Measurements from ENCODE around the gene LMBR1. TPM values are rescaled to one million over a fixed set of nuclear protein-coding genes. Genes with fewer than 3 reads are reported as not detected.

LMBR1 gene
- total and polyA plus RNA-seq, 2 of the 4 experiments (the other 2 are of a cell fraction), result 11.9 to 19.9 TPM

DNA sequence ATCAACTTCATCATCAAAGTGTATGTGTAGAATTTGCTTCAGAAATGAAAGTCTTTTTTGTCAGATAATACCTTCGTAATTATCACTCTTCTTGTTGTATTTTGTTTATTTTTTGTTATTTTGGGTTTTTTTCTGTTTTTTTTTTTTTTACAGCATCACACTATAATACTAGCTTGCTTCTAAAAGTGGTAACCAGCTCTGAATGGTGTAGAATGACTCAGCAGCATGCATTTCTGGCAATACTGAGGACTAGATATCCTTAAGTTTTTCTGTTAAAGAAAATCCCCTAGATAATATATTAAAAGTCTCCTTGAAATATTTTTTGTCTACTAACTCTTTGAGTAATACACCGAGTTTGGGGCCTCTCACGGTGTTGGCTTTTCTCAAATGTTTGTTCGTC, 109.1 kb downstream of the LMBR1 start:
- H3K4me1 ChIP-seq (ENCODE audit: control insufficient read depth, insufficient read depth, low read length), result no peaks in the 10 kb centered on the region
- H4K8ac ChIP-seq (ENCODE audit: low read depth in 2 of 2, low read length in 2 of 2), result no peak overlapping the region
- no peak overlapping the region for H3K23ac ChIP-seq (ENCODE audit: low read depth, low read length)
- no peak overlapping the region for H3K4me2 ChIP-seq (ENCODE audit: low read depth, low read length)
- no peak overlapping the region for H3K56ac ChIP-seq (ENCODE audit: extremely low read depth, insufficient read depth, low read length)
- peak overlapping the region; percentile 27; the same call in 1 of the 2 replicates for H3K18ac ChIP-seq (ENCODE audit: low read depth, low read length)
- H3K14ac ChIP-seq (replicated peaks; ENCODE audit: low read depth, low read length), result no peak overlapping the region
- no peak overlapping the region for H3K4ac ChIP-seq (ENCODE audit: low read depth, low read length)
- H3K27me3 ChIP-seq (ENCODE audit: control insufficient read depth, insufficient read depth, low read length), result no peaks in the 10 kb centered on the region
- dilution Hi-C loops (cut with HindIII; ENCODE audit: low sequenced_read_pairs, unreplicated experiment), result no loop called here
- ChIA-PET CTCF (no interaction called here), POLR2A (ENCODE audit: unreplicated experiment) (no interaction called here)
- no peak overlapping the region for H2BK20ac ChIP-seq (ENCODE audit: low read depth, low read length)
- no peak overlapping the region for H2AK5ac ChIP-seq (ENCODE audit: low read depth, low read length)
- H3K4me3 ChIP-seq (ENCODE audit: insufficient read depth, low read depth, low read length), result no peak overlapping the region
- H4K5ac ChIP-seq (ENCODE audit: low read depth, low read length), result no peak overlapping the region
- H2BK5ac ChIP-seq (ENCODE audit: low read depth, low read length, poor library complexity, severe bottlenecking), result no peak overlapping the region
- no peaks in the 10 kb centered on the region for H3K9me3 ChIP-seq (ENCODE audit: control insufficient read depth, insufficient read depth, low read length)
- no peak overlapping the region for H3K27ac ChIP-seq (ENCODE audit: insufficient read depth, low read length)
- no peaks in the 10 kb centered on the region for H3K79me1 ChIP-seq (ENCODE audit: low read depth in 1 of 2, low read length in 2 of 2)
- H2BK120ac ChIP-seq (ENCODE audit: low read depth, low read length), result no peak overlapping the region
- H4K91ac ChIP-seq (ENCODE audit: insufficient read depth, low read depth, low read length), result no peak overlapping the region
- intact Hi-C loops (cut with micrococcal nuclease), result no loop called here
- no TSS peak for BruUV-seq (replicated peaks)
- H3K36me3 ChIP-seq (ENCODE audit: control insufficient read depth, insufficient read depth, low read length), result no peaks in the 10 kb centered on the region
- no peak overlapping the region for H2AFZ ChIP-seq (replicated peaks; ENCODE audit: low read length, poor library complexity)
- H3K9ac ChIP-seq (ENCODE audit: low read depth, low read length), result no peak overlapping the region
- WGBS, 2 experiments (ENCODE audit: extremely low coverage in 2 of 2, insufficient read length in 1 of 2), result no CpG with 5 or more reads among the region's 4 CpGs
- no peak overlapping the region for H2BK15ac ChIP-seq (ENCODE audit: low read depth, low read length)
- peak; percentile 74 for TF ChIP-seq NFE2L2 (IDR thresholded peaks at IDR 0.05; ENCODE audit: low read depth, low read length)
- no peak for TF ChIP-seq MAZ (IDR thresholded peaks at IDR 0.05; ENCODE audit: borderline replicate concordance, low read depth, low read length)
- no peak overlapping the region for H2AK9ac ChIP-seq (replicated peaks; ENCODE audit: low read depth, low read length, poor library complexity)
- DNase-seq (peak; percentile 41), ATAC-seq (ENCODE audit: low read depth) (peak; percentile 67)
- in situ Hi-C loops (cut with MboI; ENCODE audit: low sequenced_read_pairs), result no loop called here
- no peaks in the 10 kb centered on the region; the same call in 1 of the 2 replicates for H3K9me1 ChIP-seq (ENCODE audit: insufficient read depth, low read length)
- no peaks in the 10 kb centered on the region for H4K20me1 ChIP-seq (ENCODE audit: insufficient read depth, low read length)

Measured in IMR-90 (cell line).